ENCODE measurements around the gene AGAP6. TPM values are rescaled to one million over a fixed set of nuclear protein-coding genes. Genes with fewer than 3 reads are reported as not detected.
"Not testable (repeated sequence)": the region's sequence is repeated elsewhere in the genome, so short reads cannot be mapped to it uniquely, and the experiment has no call there.

The AGAP6 gene
- total RNA-seq, 1 experiment from 2014 or later, result 16.7 TPM

DNA sequence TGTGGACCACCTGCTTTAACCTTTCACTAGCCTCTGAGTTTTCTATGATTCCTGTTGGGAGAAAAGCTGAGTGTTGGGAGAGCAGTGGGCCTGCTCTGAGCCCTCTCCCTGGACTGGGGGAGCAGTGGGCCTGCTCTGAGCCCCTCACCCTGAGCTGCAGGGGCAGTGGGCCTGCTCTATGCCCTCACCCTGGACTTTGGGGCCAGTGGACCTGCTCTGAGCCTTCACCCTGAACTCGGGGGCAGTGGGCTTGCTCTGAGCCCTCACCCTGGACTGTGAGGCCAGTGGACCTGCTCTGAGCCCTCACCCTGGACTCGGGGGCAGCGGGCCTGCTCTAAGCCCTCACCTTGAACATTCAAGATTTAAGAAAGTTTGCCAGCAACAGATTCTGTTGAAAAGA is 33.4 kb downstream of the AGAP6 start:
- no TSS peak for BruUV-seq (replicated peaks)
- intact Hi-C loops (cut with micrococcal nuclease; ENCODE audit: unreplicated experiment), result no loop called here
- H3K4me3 ChIP-seq (ENCODE audit: low read depth, low read length, poor library complexity, severe bottlenecking), result no peak overlapping the region
- ChIA-PET POLR2A (ENCODE audit: low non-redundant PET) (no interaction called here), CTCF (no interaction called here)
- no peak for TF ChIP-seq EZH2 (IDR thresholded peaks at IDR 0.05; ENCODE audit: borderline replicate concordance, low read depth, low read length, poor library complexity, severe bottlenecking)
- TF ChIP-seq, protein P1, sequence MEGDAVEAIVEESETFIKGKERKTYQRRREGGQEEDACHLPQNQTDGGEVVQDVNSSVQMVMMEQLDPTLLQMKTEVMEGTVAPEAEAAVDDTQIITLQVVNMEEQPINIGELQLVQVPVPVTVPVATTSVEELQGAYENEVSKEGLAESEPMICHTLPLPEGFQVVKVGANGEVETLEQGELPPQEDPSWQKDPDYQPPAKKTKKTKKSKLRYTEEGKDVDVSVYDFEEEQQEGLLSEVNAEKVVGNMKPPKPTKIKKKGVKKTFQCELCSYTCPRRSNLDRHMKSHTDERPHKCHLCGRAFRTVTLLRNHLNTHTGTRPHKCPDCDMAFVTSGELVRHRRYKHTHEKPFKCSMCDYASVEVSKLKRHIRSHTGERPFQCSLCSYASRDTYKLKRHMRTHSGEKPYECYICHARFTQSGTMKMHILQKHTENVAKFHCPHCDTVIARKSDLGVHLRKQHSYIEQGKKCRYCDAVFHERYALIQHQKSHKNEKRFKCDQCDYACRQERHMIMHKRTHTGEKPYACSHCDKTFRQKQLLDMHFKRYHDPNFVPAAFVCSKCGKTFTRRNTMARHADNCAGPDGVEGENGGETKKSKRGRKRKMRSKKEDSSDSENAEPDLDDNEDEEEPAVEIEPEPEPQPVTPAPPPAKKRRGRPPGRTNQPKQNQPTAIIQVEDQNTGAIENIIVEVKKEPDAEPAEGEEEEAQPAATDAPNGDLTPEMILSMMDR (conservative IDR thresholded peaks at IDR 0.05; ENCODE audit: low read depth, low read length), result no peak
- peaks cover 4% of the 10 kb centered on the region for H3K27me3 ChIP-seq (replicated peaks; ENCODE audit: insufficient read depth, low read depth, low read length, poor library complexity)
- no peaks in the 10 kb centered on the region for H3K36me3 ChIP-seq (ENCODE audit: insufficient read depth, low read length, poor library complexity, severe bottlenecking)
- no peaks in the 10 kb centered on the region for H3K9me3 ChIP-seq (ENCODE audit: low read depth, low read length, poor library complexity, severe bottlenecking)
- DNase-seq (ENCODE audit: low spot score), result no peak
- H3K4me1 ChIP-seq (ENCODE audit: insufficient read depth, low read length, poor library complexity, severe bottlenecking), result no peaks in the 10 kb centered on the region
- no peak overlapping the region for H3K27ac ChIP-seq (ENCODE audit: low read depth, low read length, poor library complexity, severe bottlenecking)

DNA sequence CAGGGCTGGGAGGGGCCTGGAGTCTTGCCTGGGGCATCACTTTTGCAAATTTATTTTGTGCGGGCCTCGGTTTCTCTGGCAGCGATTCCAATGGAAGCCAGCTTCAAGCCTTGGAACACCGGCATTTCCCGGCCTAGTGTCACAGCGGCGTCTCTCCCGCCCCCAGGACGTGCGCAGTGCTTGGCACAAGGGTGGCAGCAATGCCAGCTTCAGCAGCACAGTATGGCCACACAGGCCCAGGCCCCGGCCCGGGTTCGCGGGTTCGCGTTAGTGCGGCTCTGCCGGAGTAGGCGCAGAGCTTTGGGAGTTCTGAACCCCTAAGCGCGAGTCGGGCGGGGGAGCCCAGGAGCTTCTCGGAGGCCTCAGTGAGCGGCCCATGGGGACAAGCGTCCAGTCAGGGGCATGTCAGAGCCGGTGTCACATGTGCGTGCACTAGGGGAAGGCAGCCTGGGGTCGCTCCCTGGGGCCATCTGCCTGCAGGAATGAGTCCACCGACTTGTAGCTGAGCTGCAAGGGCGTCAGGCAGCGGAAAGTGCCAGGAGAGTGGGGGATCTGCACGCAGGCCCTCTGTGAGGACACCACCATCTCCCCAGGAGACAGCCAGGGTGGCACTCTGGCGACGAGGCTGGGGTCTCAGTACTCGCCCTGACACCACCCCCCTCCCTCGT is 36.6 kb downstream of the AGAP6 start:
- H3K4me1 ChIP-seq (ENCODE audit: insufficient read depth, low read length, poor library complexity, severe bottlenecking); intact Hi-C loops (cut with micrococcal nuclease; ENCODE audit: unreplicated experiment); H3K36me3 ChIP-seq (ENCODE audit: insufficient read depth, low read length, poor library complexity, severe bottlenecking); POLR2A ChIA-PET (ENCODE audit: low non-redundant PET); H3K27me3 ChIP-seq (replicated peaks; ENCODE audit: insufficient read depth, low read depth, low read length, poor library complexity); H3K27ac ChIP-seq (ENCODE audit: low read depth, low read length, poor library complexity, severe bottlenecking); BruUV-seq (replicated peaks); H3K9me3 ChIP-seq (ENCODE audit: low read depth, low read length, poor library complexity, severe bottlenecking); DNase-seq (ENCODE audit: low spot score); CTCF ChIA-PET; H3K4me3 ChIP-seq (ENCODE audit: low read depth, low read length, poor library complexity, severe bottlenecking): not testable (repeated sequence)

DNA sequence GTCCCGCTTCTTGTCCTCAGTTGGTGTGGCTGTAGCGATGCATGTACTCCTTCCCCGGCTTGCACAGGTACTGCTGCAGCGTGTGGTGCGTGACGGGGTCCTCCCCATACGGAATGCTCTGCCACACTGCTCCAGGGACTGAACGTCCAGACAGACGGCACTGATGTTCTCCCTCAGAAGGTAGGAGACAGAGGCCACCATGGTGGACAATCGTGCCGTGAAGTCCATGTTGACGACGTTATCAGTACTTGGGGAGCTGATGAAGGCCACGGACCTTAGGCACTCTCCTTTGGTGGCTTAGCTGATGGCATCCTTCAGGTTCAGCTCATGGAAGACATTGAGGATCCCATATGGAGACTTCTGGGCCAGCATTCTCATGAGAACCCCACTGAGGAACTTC is 37.4 kb downstream of the AGAP6 start:
- intact Hi-C loops (cut with micrococcal nuclease; ENCODE audit: unreplicated experiment), result no loop called here

More for the DNA sequence above, 37.4 kb downstream of the AGAP6 start:
- no TSS peak for BruUV-seq (replicated peaks)
- DNase-seq (ENCODE audit: low spot score), result no peak
- peaks cover 4% of the 10 kb centered on the region for H3K27me3 ChIP-seq (replicated peaks; ENCODE audit: insufficient read depth, low read depth, low read length, poor library complexity)
- no peaks in the 10 kb centered on the region for H3K9me3 ChIP-seq (ENCODE audit: low read depth, low read length, poor library complexity, severe bottlenecking)
- no peak overlapping the region for H3K4me3 ChIP-seq (ENCODE audit: low read depth, low read length, poor library complexity, severe bottlenecking)
- ChIA-PET POLR2A (ENCODE audit: low non-redundant PET) (no interaction called here), CTCF (no interaction called here)
- H3K27ac ChIP-seq (ENCODE audit: low read depth, low read length, poor library complexity, severe bottlenecking), result no peak overlapping the region
- no peaks in the 10 kb centered on the region for H3K36me3 ChIP-seq (ENCODE audit: insufficient read depth, low read length, poor library complexity, severe bottlenecking)
- TF ChIP-seq, protein P1 (conservative IDR thresholded peaks at IDR 0.05; ENCODE audit: low read depth, low read length), result no peak
- TF ChIP-seq EZH2 (IDR thresholded peaks at IDR 0.05; ENCODE audit: borderline replicate concordance, low read depth, low read length, poor library complexity, severe bottlenecking), result no peak
- H3K4me1 ChIP-seq (ENCODE audit: insufficient read depth, low read length, poor library complexity, severe bottlenecking), result no peaks in the 10 kb centered on the region
